ENCODE measurements around the gene NFAT5. TPM values are rescaled to one million over a fixed set of nuclear protein-coding genes. Genes with fewer than 3 reads are reported as not detected.

NFAT5 gene
- total RNA-seq, 1 donor from 2014 or later, result 48.3 TPM

GRCh38 chr16:69563605-69564580 is 1.9 kb upstream of the NFAT5 start:
- ATAC-seq (ENCODE audit: low read depth), result peak; percentile 63
- Mint-ChIP-seq H3K4me1 (peaks cover 48% of the 10 kb centered on the region), H3K36me3 (ENCODE audit: low read depth) (peaks cover 16% of the 10 kb centered on the region), H3K9me3 (no peaks in the 10 kb centered on the region), H3K27ac (peak overlapping the region; percentile 99), H3K4me3 (peak overlapping the region; percentile 88), H3K27me3 (no peaks in the 10 kb centered on the region)
- ChIA-PET CTCF (interaction anchor here (0.8 to 1.9 kb wide), 7 partner anchors 10 to 169 kb away, joined by 3 to 22 read pairs (median 4); no protein-coding TSS in a partner anchor), POLR2A (interaction anchor here (0.6 to 2.7 kb wide), 22 partner anchors 19 to 959 kb away, joined by 3 to 34 read pairs (median 4); partner anchors contain the start of genes COG4, CYB5B, NOB1 and NQO1)
- peak; percentile 27 for DNase-seq
- no peak for TF ChIP-seq CTCF (IDR thresholded peaks at IDR 0.05)
- intact Hi-C loops (cut with micrococcal nuclease), result loop anchor here (1.0 to 10.0 kb wide), 8 partner anchors 34 to 1479 kb away; partner anchors contain the start of genes COG8, CYB5B, NFATC3 and NIP7

GRCh38 chr16:69564845-69565670 is 708 bp upstream of the NFAT5 start:
- ATAC-seq (ENCODE audit: low read depth), result peak; percentile 20
- DNase-seq, result no peak
- no peaks in the 10 kb centered on the region for H3K27me3 Mint-ChIP-seq

GRCh38 chr16:69566240-69566980 is 644 bp downstream of the NFAT5 start:
- H3K27me3 Mint-ChIP-seq, result no peaks in the 10 kb centered on the region

More at GRCh38 chr16:69564845-69565670, 708 bp upstream of the NFAT5 start:
- TF ChIP-seq CTCF (IDR thresholded peaks at IDR 0.05), result no peak
- H3K27ac Mint-ChIP-seq, result peak overlapping the region; percentile 99
- ChIA-PET CTCF (interaction anchor here (0.8 to 1.9 kb wide), 6 partner anchors 92 to 170 kb away, joined by 3 to 22 read pairs (median 4); no protein-coding TSS in a partner anchor), POLR2A (interaction anchor here (0.7 to 2.7 kb wide), 21 partner anchors 28 to 432 kb away, joined by 3 to 34 read pairs (median 4); partner anchors contain the start of genes CHTF8, CYB5B, NOB1 and NQO1)
- H3K4me1 Mint-ChIP-seq, result peaks cover 58% of the 10 kb centered on the region
- peak overlapping the region; percentile 88 for H3K4me3 Mint-ChIP-seq
- no peaks in the 10 kb centered on the region for H3K9me3 Mint-ChIP-seq
- H3K36me3 Mint-ChIP-seq (ENCODE audit: low read depth), result peaks cover 16% of the 10 kb centered on the region
- intact Hi-C loops (cut with micrococcal nuclease), result loop anchor here (1.0 to 10.0 kb wide), 12 partner anchors 35 to 1480 kb away; partner anchors contain the start of genes AARS1, COG8, CYB5B and NFATC3

More at GRCh38 chr16:69566240-69566980, 644 bp downstream of the NFAT5 start:
- POLR2A ChIA-PET, result interaction anchor here (0.7 to 2.0 kb wide), 8 partner anchors 27 to 1719 kb away, joined by 3 to 5 read pairs (median 3); partner anchors contain the start of genes CENPT, CHTF8, CYB5B and UTP4
- peak overlapping the region; percentile 99 for H3K27ac Mint-ChIP-seq
- H3K4me3 Mint-ChIP-seq, result peak overlapping the region; percentile 99
- CTCF ChIA-PET, result interaction anchor here (2.0 kb wide), 1 partner anchor 170 kb away, joined by 13 read pairs; no protein-coding TSS in a partner anchor
- peak; percentile 29 for ATAC-seq (ENCODE audit: low read depth)
- intact Hi-C loops (cut with micrococcal nuclease), result loop anchor here (5.0 to 10.0 kb wide), 4 partner anchors 36 to 1482 kb away; partner anchors contain the start of genes AARS1, NFATC3 and WWP2
- no peak for DNase-seq
- TF ChIP-seq CTCF (IDR thresholded peaks at IDR 0.05), result no peak
- H3K36me3 Mint-ChIP-seq (ENCODE audit: low read depth), result peaks cover 19% of the 10 kb centered on the region
- peaks cover 60% of the 10 kb centered on the region for H3K4me1 Mint-ChIP-seq
- H3K9me3 Mint-ChIP-seq, result no peaks in the 10 kb centered on the region

Measured in activated B cell treated with CpG ODN at 0.5 μM for 24 hours (primary cell).